Superior temporal gyrus (tissue), 1 donor: ENCODE results near the gene PCNT.
A peak's percentile ranks its signal among the peaks of the same experiment; 100 is the strongest.

Experiments used
- DNase-seq: peaks from one replicate; pipeline ENCODE4 v3.0.0-alpha.2; 2016; ENCODE audit errors: extremely low spot score

The PCNT gene

GRCh38 chr21:46323710-46324389 is at the start of gene PCNT, which contains the start of gene C21orf58:
TSS of gene PCNT (plus strand) at chr21:46324156. CDS start at chr21:46324229, 73 bp downstream.
TSS of gene C21orf58 (minus strand) at chr21:46323870. CDS start at chr21:46322738, 1,132 bp downstream.
- peak; percentile 97 for DNase-seq

GRCh38 chr21:46274797-46275390 is 49.1 kb upstream of the PCNT start:
- DNase-seq: no peak

GRCh38 chr21:46284077-46284644 is 39.8 kb upstream of the PCNT start:
- DNase-seq: no peak

GRCh38 chr21:46284733-46285132 is 39.2 kb upstream of the PCNT start:
- DNase-seq: no peak

- DNase-seq: no peak
These were observed 38.7 kb upstream of the PCNT start, which contains the start of gene MCM3AP for GRCh38 chr21:46285206-46285661. TSS of gene MCM3AP (minus strand) at chr21:46285611. CDS start at chr21:46285286, 325 bp downstream.

GRCh38 chr21:46285761-46286647 is 38.0 kb upstream of the PCNT start, which contains the start of gene YBEY:
TSS of gene YBEY (plus strand) at chr21:46286342. CDS start at chr21:46286914, 572 bp downstream.
- peak; percentile 92 for DNase-seq

- DNase-seq: peak; percentile 63
These were observed 37.3 kb upstream of the PCNT start for GRCh38 chr21:46286648-46287002.

- no peak for DNase-seq
These were observed 36.4 kb upstream of the PCNT start for GRCh38 chr21:46287541-46287940.

- no peak for DNase-seq
These were observed 34.2 kb upstream of the PCNT start for GRCh38 chr21:46289655-46290179.

GRCh38 chr21:46291561-46291960 is 32.4 kb upstream of the PCNT start:
- no peak for DNase-seq

GRCh38 chr21:46294647-46295176 is 29.2 kb upstream of the PCNT start:
- no peak for DNase-seq

GRCh38 chr21:46295177-46295770 is 28.7 kb upstream of the PCNT start:
- DNase-seq: no peak

- DNase-seq: no peak
These were observed 27.8 kb upstream of the PCNT start for GRCh38 chr21:46295996-46296752.

- DNase-seq: no peak
These were observed 26.4 kb upstream of the PCNT start for GRCh38 chr21:46297338-46298271.

GRCh38 chr21:46299167-46299566 is 24.8 kb upstream of the PCNT start:
- DNase-seq: no peak

GRCh38 chr21:46301759-46302158 is 22.2 kb upstream of the PCNT start:
- no peak for DNase-seq

GRCh38 chr21:46304437-46304836 is 19.5 kb upstream of the PCNT start:
- no peak for DNase-seq

- peak; percentile 51 for DNase-seq
These were observed 19.0 kb upstream of the PCNT start for GRCh38 chr21:46304955-46305354.

GRCh38 chr21:46307625-46308024 is 16.3 kb upstream of the PCNT start:
- DNase-seq: no peak
